ENCODE data around the gene ZIC1. TPM values are rescaled to one million over a fixed set of nuclear protein-coding genes. Genes with fewer than 3 reads are reported as not detected.

Gene ZIC1
- total RNA-seq, 2 donors from 2014 or later, result not detected

GRCh38 chr3:147415874-147416273, 6.7 kb downstream of the ZIC1 start:
- Mint-ChIP-seq H3K36me3 (ENCODE audit: low read depth) (peaks cover 17% of the 10 kb centered on the region), H3K9me3 (peaks cover 15% of the 10 kb centered on the region), H3K4me3 (no peak overlapping the region), H3K27me3 (peaks cover 64% of the 10 kb centered on the region), H3K4me1 (no peaks in the 10 kb centered on the region), H3K27ac (no peak overlapping the region)
- no peak for ATAC-seq (replicated peaks)

GRCh38 chr3:147416931-147417330, 7.8 kb downstream of the ZIC1 start:
- peaks cover 10% of the 10 kb centered on the region for H3K9me3 Mint-ChIP-seq

GRCh38 chr3:147417551-147418295, 8.6 kb downstream of the ZIC1 start:
- Mint-ChIP-seq H3K9me3 (peaks cover 10% of the 10 kb centered on the region), H3K4me1 (no peaks in the 10 kb centered on the region), H3K27me3 (peaks cover 60% of the 10 kb centered on the region), H3K27ac (no peak overlapping the region), H3K36me3 (ENCODE audit: low read depth) (peaks cover 8% of the 10 kb centered on the region), H3K4me3 (no peak overlapping the region)
- no peak for ATAC-seq (replicated peaks)

More at GRCh38 chr3:147416931-147417330, 7.8 kb downstream of the ZIC1 start:
- ATAC-seq (replicated peaks), result no peak
- Mint-ChIP-seq H3K27ac (no peak overlapping the region), H3K4me1 (no peaks in the 10 kb centered on the region), H3K27me3 (peaks cover 56% of the 10 kb centered on the region), H3K4me3 (no peak overlapping the region), H3K36me3 (ENCODE audit: low read depth) (peaks cover 8% of the 10 kb centered on the region)

GRCh38 chr3:147418371-147418781, 9.2 kb downstream of the ZIC1 start:
- H3K36me3 Mint-ChIP-seq (ENCODE audit: low read depth), result peaks cover 3% of the 10 kb centered on the region
- peaks cover 8% of the 10 kb centered on the region for H3K9me3 Mint-ChIP-seq
- H3K4me1 Mint-ChIP-seq, result no peaks in the 10 kb centered on the region
- no peak overlapping the region for H3K4me3 Mint-ChIP-seq
- no peak overlapping the region for H3K27ac Mint-ChIP-seq
- ATAC-seq (replicated peaks), result no peak
- peaks cover 59% of the 10 kb centered on the region for H3K27me3 Mint-ChIP-seq

GRCh38 chr3:147418808-147419701, 9.9 kb downstream of the ZIC1 start:
- Mint-ChIP-seq H3K27me3 (peaks cover 60% of the 10 kb centered on the region), H3K27ac (no peak overlapping the region), H3K4me3 (no peak overlapping the region), H3K9me3 (peaks cover 6% of the 10 kb centered on the region), H3K4me1 (no peaks in the 10 kb centered on the region), H3K36me3 (ENCODE audit: low read depth) (no peaks in the 10 kb centered on the region)
- no peak for ATAC-seq (replicated peaks)

- peaks cover 6% of the 10 kb centered on the region for H3K9me3 Mint-ChIP-seq
- no peaks in the 10 kb centered on the region for H3K36me3 Mint-ChIP-seq (ENCODE audit: low read depth)
- no peaks in the 10 kb centered on the region for H3K4me1 Mint-ChIP-seq
- ATAC-seq (replicated peaks), result no peak
- peaks cover 57% of the 10 kb centered on the region for H3K27me3 Mint-ChIP-seq
- no peak overlapping the region for H3K27ac Mint-ChIP-seq
- H3K4me3 Mint-ChIP-seq, result no peak overlapping the region
Observed at GRCh38 chr3:147419781-147420224, 10.6 kb downstream of the ZIC1 start.

GRCh38 chr3:147420353-147421183, 11.4 kb downstream of the ZIC1 start:
- no peak for ATAC-seq (replicated peaks)
- no peak overlapping the region for H3K4me3 Mint-ChIP-seq
- no peaks in the 10 kb centered on the region for H3K36me3 Mint-ChIP-seq (ENCODE audit: low read depth)
- H3K9me3 Mint-ChIP-seq, result peaks cover 3% of the 10 kb centered on the region
- no peaks in the 10 kb centered on the region for H3K4me1 Mint-ChIP-seq
- peaks cover 57% of the 10 kb centered on the region for H3K27me3 Mint-ChIP-seq
- H3K27ac Mint-ChIP-seq, result no peak overlapping the region

- Mint-ChIP-seq H3K36me3 (ENCODE audit: low read depth) (no peaks in the 10 kb centered on the region), H3K27me3 (peaks cover 50% of the 10 kb centered on the region), H3K4me3 (no peak overlapping the region), H3K27ac (no peak overlapping the region), H3K9me3 (peaks cover 3% of the 10 kb centered on the region), H3K4me1 (no peaks in the 10 kb centered on the region)
- no peak for ATAC-seq (replicated peaks)
Observed at GRCh38 chr3:147421184-147421912, 12.2 kb downstream of the ZIC1 start.

GRCh38 chr3:147422196-147422595, 13.0 kb downstream of the ZIC1 start:
- H3K4me1 Mint-ChIP-seq, result no peaks in the 10 kb centered on the region
- H3K27me3 Mint-ChIP-seq, result peaks cover 50% of the 10 kb centered on the region
- no peak overlapping the region for H3K27ac Mint-ChIP-seq
- peaks cover 3% of the 10 kb centered on the region for H3K9me3 Mint-ChIP-seq
- no peaks in the 10 kb centered on the region for H3K36me3 Mint-ChIP-seq (ENCODE audit: low read depth)
- H3K4me3 Mint-ChIP-seq, result no peak overlapping the region
- no peak for ATAC-seq (replicated peaks)

GRCh38 chr3:147422601-147423536, 13.7 kb downstream of the ZIC1 start:
- no peak for ATAC-seq (replicated peaks)
- Mint-ChIP-seq H3K27ac (no peak overlapping the region), H3K27me3 (peaks cover 46% of the 10 kb centered on the region), H3K4me1 (no peaks in the 10 kb centered on the region), H3K4me3 (no peak overlapping the region), H3K9me3 (peaks cover 3% of the 10 kb centered on the region), H3K36me3 (ENCODE audit: low read depth) (no peaks in the 10 kb centered on the region)

- Mint-ChIP-seq H3K36me3 (ENCODE audit: low read depth) (no peaks in the 10 kb centered on the region), H3K4me1 (no peaks in the 10 kb centered on the region), H3K9me3 (peaks cover 3% of the 10 kb centered on the region), H3K4me3 (no peak overlapping the region), H3K27ac (no peak overlapping the region), H3K27me3 (peaks cover 40% of the 10 kb centered on the region)
- no peak for ATAC-seq (replicated peaks)
Observed at GRCh38 chr3:147423537-147423797, 14.3 kb downstream of the ZIC1 start.

GRCh38 chr3:147423798-147424580, 14.8 kb downstream of the ZIC1 start:
- Mint-ChIP-seq H3K36me3 (ENCODE audit: low read depth) (no peaks in the 10 kb centered on the region), H3K4me1 (no peaks in the 10 kb centered on the region)

More at GRCh38 chr3:147423798-147424580, 14.8 kb downstream of the ZIC1 start:
- ATAC-seq (replicated peaks), result no peak
- Mint-ChIP-seq H3K4me3 (no peak overlapping the region), H3K9me3 (peaks cover 3% of the 10 kb centered on the region), H3K27ac (no peak overlapping the region), H3K27me3 (peaks cover 36% of the 10 kb centered on the region)
